ENCODE results near the gene SLC39A11. TPM values are rescaled to one million over a fixed set of nuclear protein-coding genes. Genes with fewer than 3 reads are reported as not detected.

The SLC39A11 gene
- total RNA-seq, 1 experiment from 2014 or later, result 46.4 TPM

DNA sequence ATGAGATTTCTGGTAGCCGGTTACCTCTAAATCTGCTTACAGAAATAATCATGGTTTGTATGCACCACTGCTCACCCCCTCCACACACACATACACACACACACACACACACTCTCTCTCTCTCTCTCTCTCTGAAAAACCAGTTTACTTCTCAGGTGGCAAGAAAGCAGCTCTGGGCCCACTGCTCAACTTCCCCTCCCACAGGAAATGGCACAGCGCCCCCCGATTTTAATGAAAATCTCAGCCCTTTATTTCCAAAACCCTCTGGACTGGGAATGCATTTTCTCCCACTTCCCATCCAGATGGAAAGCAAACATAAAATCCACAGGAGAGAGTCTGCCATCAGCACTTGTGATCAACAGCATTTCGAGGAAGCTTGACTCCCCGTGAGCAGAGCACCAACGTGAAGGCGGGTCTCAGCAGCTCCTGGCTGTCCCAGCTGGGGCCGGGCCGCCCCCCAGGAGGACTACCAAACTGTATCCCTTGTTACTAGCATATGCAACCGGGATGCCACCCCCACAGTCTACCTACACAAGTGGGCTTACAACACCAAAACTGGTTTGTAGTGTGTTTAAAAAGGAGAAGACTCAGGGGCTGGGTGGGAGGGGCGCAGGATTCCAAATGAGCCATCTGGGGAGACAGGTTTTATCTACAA is 121.1 kb downstream of the SLC39A11 start:
- Histone ChIP-seq H3K4me2 (ENCODE audit: low read length) (no peak overlapping the region), H3K9me3 (ENCODE audit: control insufficient read depth in 1 of 2, insufficient read depth in 1 of 2, low read depth in 1 of 2, low read length in 2 of 2) (peaks cover 0 to 3% of the 10 kb centered on the region in 2 experiments; a peak in 1 of 4 replicates), H3K9ac (ENCODE audit: low read length) (no peak overlapping the region), H3K36me3 (ENCODE audit: control insufficient read depth in 1 of 2, insufficient read depth in 2 of 2, low read length in 2 of 2) (0 out of 4 replicates have a peak, but pooled peaks cover 0 to 3% of the 10 kb centered on the region in 2 experiments), H3K27me3 (ENCODE audit: insufficient read depth, low read length) (no peaks in the 10 kb centered on the region), H3K27ac (ENCODE audit: low read depth, low read length) (no peak overlapping the region), H3K4me1 (ENCODE audit: control insufficient read depth in 1 of 2, insufficient read depth in 2 of 2, low read length in 2 of 2) (peaks cover 7 to 24% of the 10 kb centered on the region in 2 experiments), H4K20me1 (ENCODE audit: insufficient read depth) (no peaks in the 10 kb centered on the region), H3K9me2 (ENCODE audit: insufficient read depth) (no peaks in the 10 kb centered on the region), H3K4me3 (replicated peaks in 1 of 2; ENCODE audit: low read depth in 1 of 2, low read length in 2 of 2) (no peak overlapping the region), H3K79me2 (ENCODE audit: insufficient read depth, low read length) (no peaks in the 10 kb centered on the region), H2AFZ (ENCODE audit: low read depth, low read length, poor library complexity, severe bottlenecking) (no peak overlapping the region)
- CTCF ChIA-PET, result no interaction called here
- TF ChIP-seq EGR1 (IDR thresholded peaks at IDR 0.05; ENCODE audit: low read depth) (no peak), POLR2A (IDR thresholded peaks at IDR 0.05; ENCODE audit: borderline replicate concordance, extremely low read depth, insufficient read depth, insufficient read length) (no peak), POLR2AphosphoS5 (IDR thresholded peaks at IDR 0.05; ENCODE audit: low read depth, low read length) (no peak), SIN3A (IDR thresholded peaks at IDR 0.05; ENCODE audit: low read depth) (no peak), SRF (IDR thresholded peaks at IDR 0.05; ENCODE audit: low read depth) (no peak), EZH2 (IDR thresholded peaks at IDR 0.05) (no peak), EZH2phosphoT487 (IDR thresholded peaks at IDR 0.05; ENCODE audit: borderline replicate concordance) (no peak), ZFX (IDR thresholded peaks at IDR 0.05) (no peak), JUND (IDR thresholded peaks at IDR 0.05) (no peak), RAD21 (IDR thresholded peaks at IDR 0.05; ENCODE audit: low read depth) (no peak)
- TF ChIP-seq, protein P1, sequence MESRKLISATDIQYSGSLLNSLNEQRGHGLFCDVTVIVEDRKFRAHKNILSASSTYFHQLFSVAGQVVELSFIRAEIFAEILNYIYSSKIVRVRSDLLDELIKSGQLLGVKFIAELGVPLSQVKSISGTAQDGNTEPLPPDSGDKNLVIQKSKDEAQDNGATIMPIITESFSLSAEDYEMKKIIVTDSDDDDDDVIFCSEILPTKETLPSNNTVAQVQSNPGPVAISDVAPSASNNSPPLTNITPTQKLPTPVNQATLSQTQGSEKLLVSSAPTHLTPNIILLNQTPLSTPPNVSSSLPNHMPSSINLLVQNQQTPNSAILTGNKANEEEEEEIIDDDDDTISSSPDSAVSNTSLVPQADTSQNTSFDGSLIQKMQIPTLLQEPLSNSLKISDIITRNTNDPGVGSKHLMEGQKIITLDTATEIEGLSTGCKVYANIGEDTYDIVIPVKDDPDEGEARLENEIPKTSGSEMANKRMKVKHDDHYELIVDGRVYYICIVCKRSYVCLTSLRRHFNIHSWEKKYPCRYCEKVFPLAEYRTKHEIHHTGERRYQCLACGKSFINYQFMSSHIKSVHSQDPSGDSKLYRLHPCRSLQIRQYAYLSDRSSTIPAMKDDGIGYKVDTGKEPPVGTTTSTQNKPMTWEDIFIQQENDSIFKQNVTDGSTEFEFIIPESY (IDR thresholded peaks at IDR 0.05; ENCODE audit: extremely low read depth, insufficient replicate concordance, low read length), result no peak
- TF ChIP-seq, protein P2, sequence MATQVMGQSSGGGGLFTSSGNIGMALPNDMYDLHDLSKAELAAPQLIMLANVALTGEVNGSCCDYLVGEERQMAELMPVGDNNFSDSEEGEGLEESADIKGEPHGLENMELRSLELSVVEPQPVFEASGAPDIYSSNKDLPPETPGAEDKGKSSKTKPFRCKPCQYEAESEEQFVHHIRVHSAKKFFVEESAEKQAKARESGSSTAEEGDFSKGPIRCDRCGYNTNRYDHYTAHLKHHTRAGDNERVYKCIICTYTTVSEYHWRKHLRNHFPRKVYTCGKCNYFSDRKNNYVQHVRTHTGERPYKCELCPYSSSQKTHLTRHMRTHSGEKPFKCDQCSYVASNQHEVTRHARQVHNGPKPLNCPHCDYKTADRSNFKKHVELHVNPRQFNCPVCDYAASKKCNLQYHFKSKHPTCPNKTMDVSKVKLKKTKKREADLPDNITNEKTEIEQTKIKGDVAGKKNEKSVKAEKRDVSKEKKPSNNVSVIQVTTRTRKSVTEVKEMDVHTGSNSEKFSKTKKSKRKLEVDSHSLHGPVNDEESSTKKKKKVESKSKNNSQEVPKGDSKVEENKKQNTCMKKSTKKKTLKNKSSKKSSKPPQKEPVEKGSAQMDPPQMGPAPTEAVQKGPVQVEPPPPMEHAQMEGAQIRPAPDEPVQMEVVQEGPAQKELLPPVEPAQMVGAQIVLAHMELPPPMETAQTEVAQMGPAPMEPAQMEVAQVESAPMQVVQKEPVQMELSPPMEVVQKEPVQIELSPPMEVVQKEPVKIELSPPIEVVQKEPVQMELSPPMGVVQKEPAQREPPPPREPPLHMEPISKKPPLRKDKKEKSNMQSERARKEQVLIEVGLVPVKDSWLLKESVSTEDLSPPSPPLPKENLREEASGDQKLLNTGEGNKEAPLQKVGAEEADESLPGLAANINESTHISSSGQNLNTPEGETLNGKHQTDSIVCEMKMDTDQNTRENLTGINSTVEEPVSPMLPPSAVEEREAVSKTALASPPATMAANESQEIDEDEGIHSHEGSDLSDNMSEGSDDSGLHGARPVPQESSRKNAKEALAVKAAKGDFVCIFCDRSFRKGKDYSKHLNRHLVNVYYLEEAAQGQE (IDR thresholded peaks at IDR 0.05; ENCODE audit: low read depth), result no peak
- RAD21 ChIA-PET (ENCODE audit: low non-redundant PET in 1 of 2, low total read pairs in 2 of 2, uncharacterized antibody in 2 of 2, unreplicated experiment in 2 of 2), result no interaction called here
- DNase-seq (ENCODE audit: low read depth, low spot score) (no peak), ATAC-seq (no peak)
- POLR2A ChIA-PET, result no interaction called here
- intact Hi-C loops (cut with micrococcal nuclease), result loop anchor here (10.0 kb wide), 1 partner anchor 147 kb away; no protein-coding TSS in a partner anchor
- BruUV-seq (replicated peaks), result no TSS peak
